KMS-11 (cell line): ENCODE measurements around the gene UBA52.

ENCODE experiments used
- H2AFZ ChIP-seq: fragments of 200-600 bp; sonication (generic); 2 replicates; pipeline ENCODE4 v1.6.1; 2016; ENCODE audit warnings: antibody characterized with exemption, mixed run types, low read depth
- H3K27ac ChIP-seq: fragments of 200-600 bp; sonication (generic); 2 replicates; pipeline ENCODE4 v1.6.1; 2016; ENCODE audit warnings: mild to moderate bottlenecking, mixed run types
- H3K27me3 ChIP-seq: fragments of 200-600 bp; sonication (generic); 2 replicates; pipeline ENCODE4 v1.6.1; 2017; ENCODE audit warnings: mild to moderate bottlenecking, low read depth, mixed run types, moderate library complexity; ENCODE audit not compliant: insufficient read depth
- H3K36me3 ChIP-seq: fragments of 200-600 bp; sonication (generic); 2 replicates; pipeline ENCODE4 v1.6.1; 2017; ENCODE audit warnings: mild to moderate bottlenecking, mixed run types; ENCODE audit not compliant: insufficient read depth
- H3K4me1 ChIP-seq: fragments of 200-600 bp; sonication (generic); 2 replicates; pipeline ENCODE4 v1.6.1; 2016; ENCODE audit warnings: mild to moderate bottlenecking, low read depth, mixed run types; ENCODE audit not compliant: poor library complexity, severe bottlenecking
- H3K4me2 ChIP-seq: fragments of 200-600 bp; sonication (generic); 2 replicates; pipeline ENCODE4 v1.7.0; 2016; ENCODE audit warnings: mild to moderate bottlenecking, mixed run types
- H3K4me3 ChIP-seq: fragments of 200-600 bp; sonication (generic); IDR thresholded peaks from 2 replicates; pipeline ENCODE4 v1.6.1; 2017; ENCODE audit warnings: low read depth, low read length, mixed read lengths; ENCODE audit not compliant: insufficient read depth
- H3K79me2 ChIP-seq: fragments of 200-600 bp; sonication (generic); 2 replicates; pipeline ENCODE4 v1.6.1; 2016; ENCODE audit warnings: low read depth, mixed run types; ENCODE audit not compliant: insufficient read depth
- H3K9ac ChIP-seq: fragments of 200-600 bp; sonication (generic); 2 replicates; pipeline ENCODE4 v1.6.1; 2016; ENCODE audit warnings: mild to moderate bottlenecking, mixed run types
- H4K20me1 ChIP-seq: fragments of 200-600 bp; sonication (generic); 2 replicates; pipeline ENCODE4 v1.6.1; 2016; ENCODE audit warnings: mild to moderate bottlenecking, mixed run types; ENCODE audit not compliant: insufficient read depth
- CTCF ChIP-seq: fragments of 200-600 bp; sonication (generic); conservative IDR thresholded peaks from 2 replicates; pipeline ENCODE4 v1.6.1; 2017; ENCODE audit warnings: low read depth, mild to moderate bottlenecking, antibody characterized with exemption, low read length, moderate library complexity, mixed read lengths

The UBA52 gene

GRCh38 chr19:18610556-18611326 is 39.1 kb downstream of the UBA52 start:
- no peak overlapping the region for H3K9ac ChIP-seq
- H3K4me2 ChIP-seq = no peak overlapping the region
- no peaks in the 10 kb centered on the region for H3K79me2 ChIP-seq
- no peak overlapping the region for H3K27ac ChIP-seq
- H4K20me1 ChIP-seq = no peaks in the 10 kb centered on the region
- H3K36me3 ChIP-seq = no peaks in the 10 kb centered on the region
- H3K27me3 ChIP-seq = peaks cover 90% of the 10 kb centered on the region
- no peaks in the 10 kb centered on the region for H3K4me1 ChIP-seq
- no peak for TF ChIP-seq CTCF
- H2AFZ ChIP-seq = no peak overlapping the region
- H3K4me3 ChIP-seq = no peak overlapping the region

- Histone ChIP-seq H3K27ac (no peak overlapping the region), H3K36me3 (no peaks in the 10 kb centered on the region), H3K9ac (no peak overlapping the region), H4K20me1 (no peaks in the 10 kb centered on the region), H3K79me2 (no peaks in the 10 kb centered on the region), H3K4me2 (peak overlapping the region; percentile 63; the same call in 1 of the 2 replicates), H2AFZ (no peak overlapping the region), H3K4me1 (no peaks in the 10 kb centered on the region), H3K27me3 (peaks cover 90% of the 10 kb centered on the region), H3K4me3 (no peak overlapping the region)
- TF ChIP-seq CTCF = no peak
These were observed 39.8 kb downstream of the UBA52 start for GRCh38 chr19:18611327-18612050.

- no peak overlapping the region for H3K27ac ChIP-seq
These were observed 40.6 kb downstream of the UBA52 start for GRCh38 chr19:18612051-18612771.

More at GRCh38 chr19:18612051-18612771, 40.6 kb downstream of the UBA52 start:
- Histone ChIP-seq H3K4me1 (no peaks in the 10 kb centered on the region), H3K9ac (no peak overlapping the region), H3K4me3 (no peak overlapping the region), H3K4me2 (peak overlapping the region; percentile 63; the same call in 1 of the 2 replicates), H4K20me1 (no peaks in the 10 kb centered on the region), H3K27me3 (peaks cover 94% of the 10 kb centered on the region), H2AFZ (peak overlapping the region; percentile 41; the same call in 1 of the 2 replicates), H3K36me3 (no peaks in the 10 kb centered on the region), H3K79me2 (no peaks in the 10 kb centered on the region)
- no peak for TF ChIP-seq CTCF
